ENCODE results near the gene CALHM6. TPM values are rescaled to one million over a fixed set of nuclear protein-coding genes. Genes with fewer than 3 reads are reported as not detected.

The CALHM6 gene
- total RNA-seq, 1 experiment from 2014 or later: not detected

- H3K9me3 ChIP-seq (ENCODE audit: control insufficient read depth in 1 of 2, insufficient read depth in 1 of 2, low read depth in 1 of 2, low read length in 2 of 2): no peaks in the 10 kb centered on the region
- intact Hi-C loops (cut with micrococcal nuclease): no loop called here
- H3K4me1 ChIP-seq (ENCODE audit: control insufficient read depth in 1 of 2, insufficient read depth in 2 of 2, low read length in 2 of 2): no peaks in the 10 kb centered on the region
- no peak overlapping the region for H2AFZ ChIP-seq (ENCODE audit: low read depth, low read length, poor library complexity, severe bottlenecking)
- ATAC-seq (no peak), DNase-seq (ENCODE audit: low read depth, low spot score) (no peak)
- ChIA-PET POLR2A (no interaction called here), RAD21 (ENCODE audit: low non-redundant PET in 1 of 2, low total read pairs in 2 of 2, uncharacterized antibody in 2 of 2, unreplicated experiment in 2 of 2) (no interaction called here), CTCF (interaction anchor here (1.1 kb wide), 2 partner anchors 8 to 11 kb away, joined by 3 read pairs; no protein-coding TSS in a partner anchor)
- H3K27ac ChIP-seq (ENCODE audit: low read depth, low read length): no peak overlapping the region
- no peaks in the 10 kb centered on the region for H3K79me2 ChIP-seq (ENCODE audit: insufficient read depth, low read length)
- no peak overlapping the region for H3K9ac ChIP-seq (ENCODE audit: low read length)
- no peaks in the 10 kb centered on the region for H3K27me3 ChIP-seq (ENCODE audit: insufficient read depth, low read length)
- TF ChIP-seq EZH2 (IDR thresholded peaks at IDR 0.05) (no peak), RAD21 (IDR thresholded peaks at IDR 0.05; ENCODE audit: low read depth) (no peak), ATF3 (IDR thresholded peaks at IDR 0.05) (no peak), ZBTB33 (IDR thresholded peaks at IDR 0.05; ENCODE audit: extremely low read depth, insufficient replicate concordance, low read length) (no peak), FOSL1 (IDR thresholded peaks at IDR 0.05; ENCODE audit: low read depth) (no peak), EGR1 (IDR thresholded peaks at IDR 0.05; ENCODE audit: low read depth) (no peak)
- H4K20me1 ChIP-seq (ENCODE audit: insufficient read depth): no peaks in the 10 kb centered on the region
- H3K4me3 ChIP-seq (replicated peaks in 1 of 2; ENCODE audit: low read depth in 1 of 2, low read length in 2 of 2): no peak overlapping the region
- H3K36me3 ChIP-seq (ENCODE audit: control insufficient read depth in 1 of 2, insufficient read depth in 2 of 2, low read length in 2 of 2): peaks cover 7 to 10% of the 10 kb centered on the region in 2 experiments; a peak in 2 of 4 replicates
- no TSS peak for BruUV-seq (replicated peaks)
- H3K4me2 ChIP-seq (ENCODE audit: low read length): no peak overlapping the region
- H3K9me2 ChIP-seq (ENCODE audit: insufficient read depth): no peaks in the 10 kb centered on the region
Measured at GRCh38 chr6:116430860-116431259, 30.3 kb upstream of the CALHM6 start.

- ChIA-PET RAD21 (ENCODE audit: low non-redundant PET in 1 of 2, low total read pairs in 2 of 2, uncharacterized antibody in 2 of 2, unreplicated experiment in 2 of 2) (no interaction called here), POLR2A (no interaction called here), CTCF (interaction anchor here (1.1 to 1.4 kb wide), 3 partner anchors 10 to 144 kb away, joined by 3 read pairs; no protein-coding TSS in a partner anchor)
- DNase-seq (ENCODE audit: low read depth, low spot score): no peak
- intact Hi-C loops (cut with micrococcal nuclease): no loop called here
- no peak overlapping the region for H2AFZ ChIP-seq (ENCODE audit: low read depth, low read length, poor library complexity, severe bottlenecking)
- TF ChIP-seq ZFX (IDR thresholded peaks at IDR 0.05) (no peak), RAD21 (IDR thresholded peaks at IDR 0.05; ENCODE audit: low read depth) (no peak)
- no peak overlapping the region for H3K4me3 ChIP-seq (replicated peaks in 1 of 2; ENCODE audit: low read depth in 1 of 2, low read length in 2 of 2)
- H3K4me1 ChIP-seq (ENCODE audit: control insufficient read depth in 1 of 2, insufficient read depth in 2 of 2, low read length in 2 of 2): no peaks in the 10 kb centered on the region
- no peak overlapping the region for H3K4me2 ChIP-seq (ENCODE audit: low read length)
- no peak for ATAC-seq
- no peaks in the 10 kb centered on the region for H3K9me3 ChIP-seq (ENCODE audit: control insufficient read depth in 1 of 2, insufficient read depth in 1 of 2, low read depth in 1 of 2, low read length in 2 of 2)
- peaks cover 6 to 7% of the 10 kb centered on the region in 2 experiments; a peak in 2 of 4 replicates for H3K36me3 ChIP-seq (ENCODE audit: control insufficient read depth in 1 of 2, insufficient read depth in 2 of 2, low read length in 2 of 2)
- H3K9ac ChIP-seq (ENCODE audit: low read length): no peak overlapping the region
- no peaks in the 10 kb centered on the region for H4K20me1 ChIP-seq (ENCODE audit: insufficient read depth)
- H3K79me2 ChIP-seq (ENCODE audit: insufficient read depth, low read length): no peaks in the 10 kb centered on the region
- no peaks in the 10 kb centered on the region for H3K9me2 ChIP-seq (ENCODE audit: insufficient read depth)
- H3K27ac ChIP-seq (ENCODE audit: low read depth, low read length): no peak overlapping the region
- BruUV-seq (replicated peaks): no TSS peak
- H3K27me3 ChIP-seq (ENCODE audit: insufficient read depth, low read length): no peaks in the 10 kb centered on the region
Measured at GRCh38 chr6:116431964-116432595, 29.1 kb upstream of the CALHM6 start.
